K562 (cell line): Measurements from ENCODE around the gene ADGRA1. TPM values are rescaled to one million over a fixed set of nuclear protein-coding genes. Genes with fewer than 3 reads are reported as not detected.

ENCODE experiments used
- ARHGAP35 ChIP-seq: fragments of 450-650 bp; IDR thresholded peaks from 2 replicates; pipeline ENCODE4 v1.6.1; 2018; ENCODE audit not compliant: partially characterized antibody
- ATF6 ChIP-seq: sonication (generic); formaldehyde crosslinking; IDR thresholded peaks from 2 replicates; pipeline ENCODE4 v1.4.0; 2020; ENCODE audit warnings: mild to moderate bottlenecking, missing genetic modification reagents
- CTCFL ChIP-seq: IDR thresholded peaks from 2 replicates; pipeline ENCODE4 v1.6.1; 2011; ENCODE audit warnings: borderline replicate concordance, low read depth, mild to moderate bottlenecking, moderate library complexity, low read length; ENCODE audit not compliant: insufficient read depth, poor library complexity, severe bottlenecking
- LARP7 ChIP-seq: fragments of 450-650 bp; IDR thresholded peaks from 2 replicates; pipeline ENCODE4 v1.6.1; 2016
- NR2F6 ChIP-seq: fragments of 450-650 bp; formaldehyde crosslinking; IDR thresholded peaks from 2 replicates; pipeline ENCODE4 v1.4.0; 2020; ENCODE audit warnings: mild to moderate bottlenecking
- PCBP1 ChIP-seq: fragments of 200-400 bp; formaldehyde crosslinking; IDR thresholded peaks from 2 replicates; pipeline ENCODE4 v1.6.1; 2018; ENCODE audit warnings: mild to moderate bottlenecking, low read depth, low read length; ENCODE audit not compliant: poor library complexity, severe bottlenecking
- SREBF2 ChIP-seq: sonication (generic); formaldehyde crosslinking; IDR thresholded peaks from 2 replicates; pipeline ENCODE4 v1.4.0; 2020; ENCODE audit warnings: mild to moderate bottlenecking, missing genetic modification reagents
- YBX1 ChIP-seq: fragments of 450-650 bp; IDR thresholded peaks from 2 replicates; pipeline ENCODE4 v1.7.1; 2016; ENCODE audit warnings: mild to moderate bottlenecking
- ZNF121 ChIP-seq: sonication (generic); formaldehyde crosslinking; conservative IDR thresholded peaks from 2 replicates; pipeline ENCODE4 v1.8.0; 2022; ENCODE audit warnings: missing genetic modification reagents
- ZNF282 ChIP-seq: sonication (generic); formaldehyde crosslinking; IDR thresholded peaks from 2 replicates; pipeline ENCODE4 v1.8.1; 2023; ENCODE audit warnings: missing genetic modification reagents
- polyA plus RNA-seq, 8 experiments: library from polyadenylated mRNA; depleted of rRNA in 4 of 8; stranded (reverse) in 5 of 8; unstranded in 3 of 8; fragments of >200 nt; fragmentation: Nextera tagmentation in 2 of 8; fragmentation: Illumina TruSeq in 1 of 8; extraction: Ambion mirVana in 2 of 8; extraction: Trizol in 1 of 8; gene quantifications; 2 replicates each; pipeline versions ENCODE4 v1.2.1 to v1.2.3, GENCODE V29; 2011 to 2014; ENCODE audit warnings: inconsistent platforms in 1 of 8, missing spikeins in 1 of 8
- total RNA-seq, 7 experiments: library from RNA; depleted of rRNA in 6 of 7; stranded (reverse); fragments of >200 nt in 6 of 7; fragmentation: Illumina TruSeq in 2 of 7; extraction: Trizol in 2 of 7; gene quantifications; 2 replicates each; pipeline versions ENCODE4 v1.2.1 to v1.2.3, GENCODE V29; 2011 to 2021; ENCODE audit warnings: low replicate concordance in 1 of 7

Gene ADGRA1
- total and polyA plus RNA-seq, 9 of the 15 experiments (the other 6 are each of a cell fraction or from before 2014, with no cell fraction given): not detected

- no peak for TF ChIP-seq CTCFL
- no peak for TF ChIP-seq ARHGAP35
- TF ChIP-seq SREBF2 (CRISPR knock-in tag): no peak
- TF ChIP-seq ZNF282 (CRISPR knock-in tag): no peak
- TF ChIP-seq YBX1: no peak
- TF ChIP-seq NR2F6 (CRISPR knock-in tag): no peak
- TF ChIP-seq ZNF121 (CRISPR knock-in tag): no peak
- no peak for TF ChIP-seq LARP7
- TF ChIP-seq ATF6 (CRISPR knock-in tag): no peak
- TF ChIP-seq PCBP1: no peak
Observed at GRCh38 chr10:133058331-133059092, 29.2 kb upstream of the ADGRA1 start (continued).
